GM12878 (cell line): ENCODE results near the gene GLB1L. TPM values are rescaled to one million over a fixed set of nuclear protein-coding genes. Genes with fewer than 3 reads are reported as not detected.

Source experiments
- BCL11A ChIP-seq: IDR thresholded peaks from 2 replicates; pipeline ENCODE4 v1.6.1; 2011; ENCODE audit warnings: low read depth, low read length
- ELK1 ChIP-seq: IDR thresholded peaks from 2 replicates; pipeline ENCODE4 v1.6.1; 2012; ENCODE audit warnings: low read depth, low read length, improper control_type of control experiment
- REST ChIP-seq: IDR thresholded peaks from 2 replicates; pipeline ENCODE4 v1.6.1; 2012; ENCODE audit warnings: mild to moderate bottlenecking, low read depth, low read length
- USF2 ChIP-seq: IDR thresholded peaks from 2 replicates; pipeline ENCODE4 v1.6.1; 2011; ENCODE audit warnings: low read depth, low read length, improper control_type of control experiment, borderline replicate concordance
- polyA plus RNA-seq, 11 experiments: library from polyadenylated mRNA; depleted of rRNA in 4 of 11; unstranded in 6 of 11; stranded (reverse) in 5 of 11; fragments of >200 nt; fragmentation: Nextera tagmentation in 4 of 11; fragmentation: Illumina TruSeq in 1 of 11; extraction: Ambion mirVana in 4 of 11; extraction: Trizol in 1 of 11; gene quantifications; 1 replicate in 1 of 11; 2 replicates in 10 of 11; pipeline versions ENCODE4 v1.2.1 to v1.2.3, GENCODE V29; 2011 to 2016; ENCODE audit warnings: inconsistent platforms in 2 of 11, missing spikeins in 2 of 11, low read depth in 1 of 11
- total RNA-seq, 4 experiments: library from RNA; depleted of rRNA in 3 of 4; stranded (reverse); fragments of >200 nt in 3 of 4; fragmentation: Illumina TruSeq in 1 of 4; extraction: Trizol in 1 of 4; gene quantifications; 2 replicates each; pipeline versions ENCODE4 v1.2.1 to v1.2.3, GENCODE V29; 2013 to 2021

The GLB1L gene
- total and polyA plus RNA-seq, 10 of the 15 experiments (the other 5 are each of a cell fraction or from before 2014, with no cell fraction given): 0.29 to 4.6 (median 2.7) TPM

- no peak for TF ChIP-seq USF2
- no peak for TF ChIP-seq REST
- TF ChIP-seq ELK1: 0 out of 2 replicates have a peak, but pooled peaks have one; percentile 13
- TF ChIP-seq BCL11A: no peak
Measured at GRCh38 chr2:219206328-219207133, 38.7 kb downstream of the GLB1L start, which contains the start of gene ZFAND2B (continued).
